ENCODE results near the gene SCAMP1. TPM values are rescaled to one million over a fixed set of nuclear protein-coding genes. Genes with fewer than 3 reads are reported as not detected.

SCAMP1 gene
- total and polyA plus RNA-seq, 2 experiments from 2014 or later, result 22.4 to 47.6 TPM

GRCh38 chr5:78373231-78373630 lies 12.8 kb downstream of the SCAMP1 start:
- Histone ChIP-seq H3K4me2 (peak overlapping the region; percentile 2), H3K27ac (no peak overlapping the region), H2AFZ (no peak overlapping the region), H3K4me1 (ENCODE audit: insufficient read depth) (peaks cover 4% of the 10 kb centered on the region), H4K20me1 (ENCODE audit: insufficient read depth, poor library complexity, severe bottlenecking) (peaks cover 4% of the 10 kb centered on the region), H3K79me2 (peaks cover 87% of the 10 kb centered on the region), H3K27me3 (no peaks in the 10 kb centered on the region), H3K4me3 (no peak overlapping the region), H3K9me2 (replicated peaks; ENCODE audit: insufficient read depth) (no peaks in the 10 kb centered on the region), H3K9me3 (ENCODE audit: low read depth) (no peaks in the 10 kb centered on the region), H3K36me3 (replicated peaks; ENCODE audit: insufficient read depth, low read depth) (no peaks in the 10 kb centered on the region)
- WGBS (ENCODE audit: low lambda C conversion rate, missing lambda C conversion rate), result 79% methylated on average over 1 of the region's 1 CpG
- TF ChIP-seq EZH2phosphoT487 (IDR thresholded peaks at IDR 0.05; ENCODE audit: low read depth, severe bottlenecking, unreplicated experiment) (no peak), CTCF (IDR thresholded peaks at IDR 0.05; ENCODE audit: poor library complexity) (no peak), EZH2 (IDR thresholded peaks at IDR 0.05; ENCODE audit: borderline replicate concordance) (no peak)
- no peak for DNase-seq (ENCODE audit: low spot score)

DNA sequence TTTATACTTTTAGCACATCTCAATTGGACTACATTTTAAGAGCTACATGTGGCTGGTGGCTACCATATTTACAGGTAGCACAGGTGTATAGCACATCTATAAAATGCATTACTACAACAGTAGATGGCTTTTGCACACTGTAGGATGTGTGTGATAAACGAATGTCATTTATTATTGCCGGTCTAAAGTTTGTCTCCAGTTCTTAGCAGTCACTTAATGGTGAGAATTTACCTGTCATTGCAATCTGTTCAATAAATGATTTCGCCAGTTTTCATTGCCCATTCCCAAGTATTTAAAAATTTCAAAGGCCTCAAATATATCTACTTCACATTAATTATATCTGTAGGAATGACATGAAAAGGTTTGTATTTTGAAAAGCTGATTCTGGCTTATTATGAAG lies 15.9 kb downstream of the SCAMP1 start:
- no peak for DNase-seq (ENCODE audit: low spot score)
- Histone ChIP-seq H3K9me2 (replicated peaks; ENCODE audit: insufficient read depth) (no peaks in the 10 kb centered on the region), H3K79me2 (peaks cover 73% of the 10 kb centered on the region), H3K27me3 (no peaks in the 10 kb centered on the region), H4K20me1 (ENCODE audit: insufficient read depth, poor library complexity, severe bottlenecking) (peaks cover 4% of the 10 kb centered on the region), H3K36me3 (replicated peaks; ENCODE audit: insufficient read depth, low read depth) (no peaks in the 10 kb centered on the region), H3K9me3 (ENCODE audit: low read depth) (no peaks in the 10 kb centered on the region), H3K4me3 (no peak overlapping the region), H3K27ac (no peak overlapping the region), H2AFZ (no peak overlapping the region), H3K4me2 (no peak overlapping the region), H3K4me1 (ENCODE audit: insufficient read depth) (peaks cover 4% of the 10 kb centered on the region)
- WGBS (ENCODE audit: low lambda C conversion rate, missing lambda C conversion rate), result 98% methylated on average over 3 of the region's 3 CpGs
- TF ChIP-seq EZH2phosphoT487 (IDR thresholded peaks at IDR 0.05; ENCODE audit: low read depth, severe bottlenecking, unreplicated experiment) (no peak), CTCF (IDR thresholded peaks at IDR 0.05; ENCODE audit: poor library complexity) (no peak), EZH2 (IDR thresholded peaks at IDR 0.05; ENCODE audit: borderline replicate concordance) (no peak)

DNA sequence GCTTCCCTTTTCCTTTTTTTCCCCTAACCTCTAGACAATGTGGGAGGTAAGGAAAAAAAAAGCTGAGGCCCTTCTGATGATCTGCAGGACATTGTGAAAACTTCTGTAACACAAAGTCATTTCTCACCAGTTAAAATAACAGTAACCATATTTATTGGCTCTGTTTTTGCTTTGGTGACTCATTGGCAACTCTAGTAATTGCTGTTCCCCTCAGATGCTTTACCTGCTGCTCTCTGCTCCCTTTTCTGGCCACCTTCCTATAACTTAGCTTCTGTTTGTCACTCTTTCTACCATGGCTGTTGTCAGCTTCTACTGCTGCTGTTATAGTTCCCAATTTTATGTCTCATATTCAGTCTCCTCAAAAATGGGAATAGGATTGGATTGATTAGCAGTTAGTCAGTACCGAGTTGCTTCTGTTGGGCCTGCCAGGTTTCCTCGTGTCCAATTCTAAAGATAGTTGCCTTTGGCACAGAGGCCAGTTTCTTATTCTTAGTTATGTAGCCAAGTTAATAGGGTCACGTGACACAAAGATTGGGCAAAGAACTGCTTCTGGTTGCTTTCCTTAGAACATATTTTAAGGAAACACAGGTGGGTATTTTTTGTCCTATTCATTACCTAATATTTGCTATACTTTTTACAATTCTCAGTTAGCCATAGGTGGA lies 16.8 kb downstream of the SCAMP1 start:
- Histone ChIP-seq H4K20me1 (ENCODE audit: insufficient read depth, poor library complexity, severe bottlenecking) (peaks cover 4% of the 10 kb centered on the region), H2AFZ (no peak overlapping the region), H3K36me3 (replicated peaks; ENCODE audit: insufficient read depth, low read depth) (no peaks in the 10 kb centered on the region), H3K27me3 (no peaks in the 10 kb centered on the region), H3K9me3 (ENCODE audit: low read depth) (no peaks in the 10 kb centered on the region), H3K4me3 (no peak overlapping the region), H3K79me2 (peaks cover 69% of the 10 kb centered on the region), H3K4me2 (no peak overlapping the region), H3K9me2 (replicated peaks; ENCODE audit: insufficient read depth) (no peaks in the 10 kb centered on the region), H3K27ac (no peak overlapping the region), H3K4me1 (ENCODE audit: insufficient read depth) (peaks cover 4% of the 10 kb centered on the region)
- TF ChIP-seq EZH2 (IDR thresholded peaks at IDR 0.05; ENCODE audit: borderline replicate concordance) (no peak), CTCF (IDR thresholded peaks at IDR 0.05; ENCODE audit: poor library complexity) (no peak), EZH2phosphoT487 (IDR thresholded peaks at IDR 0.05; ENCODE audit: low read depth, severe bottlenecking, unreplicated experiment) (no peak)
- 95% methylated on average over 3 of the region's 3 CpGs for WGBS (ENCODE audit: low lambda C conversion rate, missing lambda C conversion rate)
- no peak for DNase-seq (ENCODE audit: low spot score)

Data from hepatocyte (in vitro differentiated cells).